Breast epithelium (tissue), 3 donors: ENCODE measurements around the gene HTN1.

Experiments used
- CTCF ChIP-seq, 3 donors: fragments of 450-650 bp; IDR thresholded peaks; one replicate each; pipeline ENCODE4 v1.5.1; 2016 to 2017; ENCODE audit warnings: antibody characterized with exemption in 3 of 3, mild to moderate bottlenecking in 3 of 3, moderate library complexity in 3 of 3
- POLR2A ChIP-seq: fragments of 450-650 bp; IDR thresholded peaks from one replicate; pipeline ENCODE4 v1.6.1; 2016; ENCODE audit warnings: antibody characterized with exemption, mild to moderate bottlenecking, moderate library complexity

DNA sequence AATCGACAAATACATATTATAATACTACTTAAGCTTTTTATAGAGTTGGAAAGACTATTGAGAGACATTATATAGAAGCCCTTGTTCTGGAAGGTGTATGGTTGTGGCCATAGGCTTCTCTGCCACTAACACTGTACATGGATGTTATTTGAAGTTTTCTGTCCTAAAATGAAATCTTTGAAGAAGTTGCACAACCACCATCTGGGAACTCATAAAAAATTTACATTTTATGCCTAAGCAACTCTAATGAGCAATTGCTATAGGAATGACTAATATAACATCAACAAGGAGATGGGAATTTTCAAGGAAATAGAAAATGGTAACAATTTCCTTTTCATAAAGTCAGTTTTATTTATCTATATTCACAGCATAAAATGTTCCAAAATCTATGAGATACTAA, 7.4 kb downstream of the HTN1 start:
- TF ChIP-seq CTCF (IDR thresholded peaks at IDR 0.05): no peak
- TF ChIP-seq POLR2A: no peak
